Measurements from ENCODE around the gene TRIM63.

DNA sequence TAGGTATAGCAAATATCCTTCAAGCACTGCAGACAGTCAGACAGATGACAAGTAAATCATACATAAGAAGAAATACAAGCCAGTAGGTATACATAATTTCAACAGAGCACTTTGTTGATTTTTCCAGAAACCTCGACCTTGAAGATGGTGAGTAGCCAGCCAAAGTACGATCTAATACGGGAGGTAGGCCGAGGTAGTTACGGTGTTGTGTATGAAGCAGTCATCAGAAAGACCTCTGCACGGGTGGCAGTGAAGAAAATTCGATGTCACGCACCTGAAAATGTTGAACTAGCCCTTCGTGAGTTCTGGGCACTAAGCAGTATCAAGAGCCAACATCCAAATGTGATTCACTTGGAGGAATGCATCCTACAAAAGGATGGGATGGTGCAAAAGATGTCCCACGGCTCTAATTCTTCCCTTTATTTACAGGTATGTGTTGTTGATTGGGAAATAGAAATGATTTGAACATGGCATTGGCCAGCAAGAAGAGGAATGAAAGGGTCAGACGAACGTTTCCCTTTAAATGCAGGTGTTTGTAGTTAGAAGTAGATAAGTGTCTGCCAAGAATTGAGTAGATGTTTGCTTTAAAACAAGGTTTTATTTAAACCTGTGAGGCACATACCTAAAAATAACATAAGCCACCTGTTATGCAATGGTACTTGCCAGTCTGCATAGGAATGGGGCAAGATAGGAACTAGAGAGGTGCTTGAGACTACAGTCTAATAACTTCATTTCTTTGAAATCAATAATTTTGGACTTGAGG, 46.9 kb upstream of the TRIM63 start:
- TF ChIP-seq, protein P1, sequence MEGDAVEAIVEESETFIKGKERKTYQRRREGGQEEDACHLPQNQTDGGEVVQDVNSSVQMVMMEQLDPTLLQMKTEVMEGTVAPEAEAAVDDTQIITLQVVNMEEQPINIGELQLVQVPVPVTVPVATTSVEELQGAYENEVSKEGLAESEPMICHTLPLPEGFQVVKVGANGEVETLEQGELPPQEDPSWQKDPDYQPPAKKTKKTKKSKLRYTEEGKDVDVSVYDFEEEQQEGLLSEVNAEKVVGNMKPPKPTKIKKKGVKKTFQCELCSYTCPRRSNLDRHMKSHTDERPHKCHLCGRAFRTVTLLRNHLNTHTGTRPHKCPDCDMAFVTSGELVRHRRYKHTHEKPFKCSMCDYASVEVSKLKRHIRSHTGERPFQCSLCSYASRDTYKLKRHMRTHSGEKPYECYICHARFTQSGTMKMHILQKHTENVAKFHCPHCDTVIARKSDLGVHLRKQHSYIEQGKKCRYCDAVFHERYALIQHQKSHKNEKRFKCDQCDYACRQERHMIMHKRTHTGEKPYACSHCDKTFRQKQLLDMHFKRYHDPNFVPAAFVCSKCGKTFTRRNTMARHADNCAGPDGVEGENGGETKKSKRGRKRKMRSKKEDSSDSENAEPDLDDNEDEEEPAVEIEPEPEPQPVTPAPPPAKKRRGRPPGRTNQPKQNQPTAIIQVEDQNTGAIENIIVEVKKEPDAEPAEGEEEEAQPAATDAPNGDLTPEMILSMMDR (tag by site-specific recombination; IDR thresholded peaks at IDR 0.05), result no peak
- no peak for TF ChIP-seq KLF10 (tag by site-specific recombination; IDR thresholded peaks at IDR 0.05)
- TF ChIP-seq ZNF174 (tag by site-specific recombination; IDR thresholded peaks at IDR 0.05), result no peak
- no peak for TF ChIP-seq YY1 (tag by site-specific recombination; IDR thresholded peaks at IDR 0.05)
- no peak for TF ChIP-seq MZF1 (tag by site-specific recombination; IDR thresholded peaks at IDR 0.05; ENCODE audit: borderline replicate concordance)
- TF ChIP-seq SP2 (tag by site-specific recombination; IDR thresholded peaks at IDR 0.05), result no peak
- TF ChIP-seq KLF1 (tag by site-specific recombination; IDR thresholded peaks at IDR 0.05), result no peak
- TF ChIP-seq ZNF274 (IDR thresholded peaks at IDR 0.05; ENCODE audit: low read length), result no peak
- TF ChIP-seq ZNF274 (tag by site-specific recombination; IDR thresholded peaks at IDR 0.05; ENCODE audit: borderline replicate concordance), result no peak
- no peak for TF ChIP-seq ZNF26 (tag by site-specific recombination; IDR thresholded peaks at IDR 0.05)
- TF ChIP-seq ZNF776 (tag by site-specific recombination; IDR thresholded peaks at IDR 0.05; ENCODE audit: borderline replicate concordance), result no peak
- TF ChIP-seq SCRT1 (tag by site-specific recombination; IDR thresholded peaks at IDR 0.05; ENCODE audit: borderline replicate concordance), result no peak
- TF ChIP-seq ZNF785 (tag by site-specific recombination; IDR thresholded peaks at IDR 0.05), result no peak
